SKM-1 treated with dmso at 0.1 percent for 144 hours (cell line): ENCODE results near the gene FOXP2.
"Not testable (repeated sequence)": the region's sequence is repeated elsewhere in the genome, so short reads cannot be mapped to it uniquely, and the experiment has no call there.

ENCODE experiments used
- DNase-seq: peaks from one replicate; lab custom pipeline; 2025; ENCODE audit not compliant: unreplicated experiment; lab: John Stamatoyannopoulos, UW

Gene FOXP2

DNA sequence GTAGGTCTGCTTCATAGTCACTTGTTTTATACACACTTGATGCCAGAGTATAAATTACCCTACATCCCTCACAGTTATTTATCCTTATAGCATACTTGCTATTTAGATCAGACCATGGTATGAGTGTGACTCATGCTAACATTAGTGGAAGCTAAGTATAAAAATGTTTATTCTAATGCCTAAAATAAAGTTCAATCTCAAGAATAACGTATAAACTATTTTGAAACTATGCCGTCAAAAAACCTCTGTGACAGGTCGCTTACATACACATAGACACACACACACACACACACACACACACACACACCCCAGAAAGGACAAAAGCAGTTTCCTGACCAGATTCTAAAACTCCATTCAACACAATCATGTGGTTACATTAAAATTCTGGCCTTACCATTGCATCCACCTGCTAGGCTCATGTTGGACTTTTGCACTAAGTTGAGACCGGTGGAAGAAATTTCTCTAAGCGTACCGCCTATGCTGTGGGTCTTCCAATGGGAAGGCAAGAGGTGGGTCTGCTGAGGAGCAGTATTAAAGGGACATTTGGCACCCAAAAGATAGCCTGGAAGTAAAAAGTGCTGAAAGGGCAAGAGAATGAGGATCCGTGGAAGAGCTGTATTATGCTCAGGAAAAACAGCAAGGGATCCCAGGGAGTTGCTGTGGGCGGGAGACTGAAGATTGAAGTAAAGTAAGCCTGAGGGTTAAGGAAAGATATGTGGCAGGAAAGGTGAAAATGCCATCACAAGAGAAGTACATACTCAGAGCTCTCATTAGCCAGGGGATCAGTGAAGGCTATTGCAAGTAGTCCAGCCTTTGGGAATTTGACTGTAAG, 5.0 kb downstream of the FOXP2 start:
- DNase-seq, result no peak

DNA sequence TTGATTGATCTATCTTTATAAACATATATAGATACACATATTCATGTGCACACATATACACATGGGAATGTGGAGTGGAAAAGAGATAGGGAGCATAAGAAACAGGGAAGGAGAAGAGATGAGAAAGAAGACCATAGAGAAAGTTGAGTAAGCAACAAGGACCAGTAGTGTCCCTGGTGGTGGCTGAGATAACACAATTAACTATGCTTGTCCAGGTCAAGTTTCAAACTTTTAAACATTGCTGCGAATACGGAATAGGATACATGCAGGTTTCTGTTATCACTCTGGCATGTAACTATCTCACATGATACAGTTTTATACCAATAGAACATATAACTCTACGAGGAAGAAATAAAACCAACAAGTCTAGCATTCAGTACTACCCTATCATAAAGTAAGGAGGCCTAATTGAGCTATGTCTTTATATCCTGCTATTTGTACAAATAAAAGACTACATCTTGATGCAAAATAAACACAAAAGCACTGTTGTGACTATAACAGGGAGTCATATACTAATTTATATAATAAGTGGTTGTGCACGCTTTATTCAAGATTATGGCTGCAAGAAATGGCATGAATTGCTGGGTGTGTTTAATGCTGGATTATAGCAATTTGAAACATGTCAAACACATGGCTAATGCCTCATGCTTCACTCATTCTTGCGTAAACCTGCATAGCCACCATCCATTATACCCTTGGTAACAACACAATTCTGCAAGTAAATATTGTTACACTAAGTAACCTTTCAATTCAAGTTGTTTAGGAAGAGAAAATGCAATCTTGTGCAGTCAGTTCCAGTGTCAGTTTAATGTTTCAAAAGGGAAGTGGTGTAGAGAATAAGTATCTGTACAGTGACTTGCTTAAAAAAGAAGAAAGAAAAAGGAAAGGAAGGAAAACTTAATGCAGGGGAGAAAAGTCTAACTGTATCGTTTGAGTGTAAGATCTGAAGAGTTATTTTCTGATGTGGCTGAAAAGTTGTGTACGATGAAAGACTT, 8.2 kb downstream of the FOXP2 start:
- DNase-seq, result peak; percentile 10

GRCh38 chr7:114426382-114426781, 11.8 kb downstream of the FOXP2 start:
- no peak for DNase-seq

DNA sequence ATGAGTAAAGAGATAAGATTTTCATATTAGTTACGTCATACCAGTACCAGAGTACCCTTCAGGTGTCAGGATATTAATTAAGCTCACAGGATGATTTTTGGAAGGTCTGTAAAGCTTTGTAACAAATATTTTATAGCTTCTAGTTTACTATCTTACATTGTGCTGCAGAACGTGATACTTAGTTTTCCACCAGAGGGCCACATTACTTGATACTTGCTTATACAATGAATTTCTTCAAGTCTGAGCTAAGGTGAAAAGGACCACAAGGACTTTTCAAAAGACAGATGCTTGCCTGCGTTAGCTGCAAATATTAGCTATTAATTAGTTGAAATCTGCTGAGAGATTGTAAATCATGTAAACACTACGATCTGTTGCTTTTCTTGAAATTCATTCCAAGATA, 12.2 kb downstream of the FOXP2 start:
- DNase-seq, result no peak

- no peak for DNase-seq
These were observed 13.6 kb downstream of the FOXP2 start for GRCh38 chr7:114428211-114428610.

- no peak for DNase-seq
These were observed 16.6 kb downstream of the FOXP2 start for GRCh38 chr7:114431189-114431588.

DNA sequence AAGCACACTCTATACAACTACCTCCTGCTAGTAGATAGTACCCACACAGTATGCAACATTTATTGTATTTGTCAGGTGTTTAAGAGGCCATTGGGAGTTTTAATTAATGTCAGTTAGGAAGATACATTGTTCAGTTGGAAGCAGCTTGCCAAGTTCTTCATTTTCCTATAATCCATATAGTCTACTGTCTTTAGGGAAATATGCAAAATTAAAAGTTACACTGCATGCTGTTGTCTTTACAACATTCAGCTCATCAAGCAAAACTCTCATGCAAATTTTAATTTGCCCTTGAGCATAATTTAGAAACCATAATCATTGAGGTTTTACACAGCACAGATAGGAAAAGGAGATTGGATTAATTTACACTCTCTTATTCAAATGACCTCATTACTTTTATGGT, 17.4 kb downstream of the FOXP2 start:
- DNase-seq, result no peak

GRCh38 chr7:114432703-114433102, 18.1 kb downstream of the FOXP2 start:
- no peak for DNase-seq

GRCh38 chr7:114439581-114439980, 25.0 kb downstream of the FOXP2 start:
- DNase-seq, result no peak

DNA sequence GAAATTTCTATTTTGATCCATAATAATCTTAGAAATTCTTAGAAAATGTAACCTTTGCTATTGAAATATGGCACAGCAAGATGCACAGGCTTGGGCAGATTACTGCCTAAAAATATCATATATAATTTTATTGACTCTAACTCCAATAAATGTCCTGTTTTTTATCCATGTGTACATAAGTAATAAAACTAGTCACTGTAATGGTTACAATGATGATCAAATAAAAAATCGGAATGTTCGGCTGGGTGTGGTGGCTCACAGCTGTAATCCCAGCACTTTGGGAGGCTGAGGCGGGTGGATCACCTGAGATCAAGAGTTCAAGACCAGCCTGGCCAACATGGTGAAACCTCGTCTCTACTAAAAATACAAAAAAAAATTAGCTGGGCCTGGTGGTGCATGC, 26.3 kb downstream of the FOXP2 start:
- not testable (repeated sequence) for DNase-seq

DNA sequence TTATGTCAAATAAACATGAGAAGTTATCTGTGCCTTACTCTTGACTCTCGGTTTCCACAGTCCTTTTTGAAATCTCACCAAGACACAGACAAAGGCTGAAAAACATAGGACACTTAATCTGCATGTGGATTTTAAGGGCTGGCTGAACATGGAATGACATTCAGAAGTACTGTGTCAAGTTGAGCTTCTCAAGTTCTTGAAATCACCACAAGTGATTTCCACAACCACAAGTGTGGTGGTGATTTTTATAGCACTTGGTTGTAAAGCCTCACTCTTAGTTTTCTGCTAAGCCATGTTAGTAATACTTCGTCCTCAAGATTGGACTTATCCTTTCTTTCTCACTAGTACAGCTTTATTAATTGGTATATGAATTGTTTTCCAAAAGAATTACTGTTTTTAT, 29.6 kb downstream of the FOXP2 start:
- DNase-seq, result no peak

GRCh38 chr7:114450431-114450830, 35.8 kb downstream of the FOXP2 start:
- DNase-seq, result no peak

DNA sequence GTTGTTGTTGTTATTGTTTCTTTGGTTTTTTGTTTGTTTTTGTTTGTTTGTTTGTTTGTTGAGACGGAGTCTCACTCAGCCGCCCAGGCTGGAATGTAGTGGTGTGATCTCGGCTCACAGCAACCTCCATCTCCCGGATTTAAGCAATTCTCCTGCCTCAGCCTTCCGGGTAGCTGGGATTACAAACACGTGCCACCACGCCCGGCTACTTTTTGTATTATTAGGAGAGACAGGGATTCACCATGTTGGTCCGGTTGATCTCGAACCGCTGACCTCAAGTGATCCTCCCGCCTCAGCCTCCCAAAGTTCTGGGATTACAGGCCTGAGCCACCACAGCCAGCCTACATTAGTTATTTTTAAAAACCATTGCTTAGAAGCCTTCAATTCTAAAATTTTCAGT, 45.0 kb downstream of the FOXP2 start:
- DNase-seq, result no peak

DNA sequence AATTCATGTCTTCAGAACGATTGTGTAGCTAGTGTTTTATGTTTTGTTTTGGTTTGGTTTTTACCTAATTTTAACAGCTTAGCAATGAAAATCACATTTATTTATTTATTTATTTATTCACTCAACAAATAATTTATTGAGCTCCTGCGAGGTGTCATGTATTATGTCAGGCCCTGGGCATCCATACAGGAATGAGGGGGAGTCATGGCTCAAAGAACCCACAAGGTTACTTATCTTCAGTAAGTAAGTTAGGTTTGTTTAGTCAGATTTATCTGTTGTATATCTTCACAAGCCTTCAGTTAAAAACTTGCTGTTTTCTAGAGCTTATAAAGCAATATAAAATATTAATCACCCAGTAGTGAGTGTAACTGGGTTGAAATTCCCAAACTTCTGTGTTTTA, 45.4 kb downstream of the FOXP2 start:
- no peak for DNase-seq

DNA sequence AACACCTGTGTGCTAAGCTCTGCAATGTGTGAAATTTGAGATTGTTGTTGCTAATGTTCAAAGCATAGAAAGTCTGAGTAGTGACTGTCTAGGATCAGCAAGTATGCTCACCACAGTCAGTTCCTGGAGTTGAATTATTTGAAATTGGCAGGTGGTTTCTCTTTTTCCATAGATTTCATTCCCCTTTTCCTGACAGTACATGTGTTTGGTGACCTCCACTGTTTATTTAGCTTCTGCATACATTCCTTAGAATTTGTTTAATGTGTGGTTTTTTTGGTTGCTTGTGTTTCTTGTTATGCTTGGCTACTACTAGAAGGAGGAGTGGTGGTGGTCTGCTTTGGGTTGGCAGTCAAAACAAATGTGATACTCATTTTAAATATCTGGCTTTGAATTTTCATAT, 52.3 kb downstream of the FOXP2 start:
- no peak for DNase-seq

- DNase-seq, result no peak
These were observed 54.2 kb downstream of the FOXP2 start for GRCh38 chr7:114468844-114469243.

DNA sequence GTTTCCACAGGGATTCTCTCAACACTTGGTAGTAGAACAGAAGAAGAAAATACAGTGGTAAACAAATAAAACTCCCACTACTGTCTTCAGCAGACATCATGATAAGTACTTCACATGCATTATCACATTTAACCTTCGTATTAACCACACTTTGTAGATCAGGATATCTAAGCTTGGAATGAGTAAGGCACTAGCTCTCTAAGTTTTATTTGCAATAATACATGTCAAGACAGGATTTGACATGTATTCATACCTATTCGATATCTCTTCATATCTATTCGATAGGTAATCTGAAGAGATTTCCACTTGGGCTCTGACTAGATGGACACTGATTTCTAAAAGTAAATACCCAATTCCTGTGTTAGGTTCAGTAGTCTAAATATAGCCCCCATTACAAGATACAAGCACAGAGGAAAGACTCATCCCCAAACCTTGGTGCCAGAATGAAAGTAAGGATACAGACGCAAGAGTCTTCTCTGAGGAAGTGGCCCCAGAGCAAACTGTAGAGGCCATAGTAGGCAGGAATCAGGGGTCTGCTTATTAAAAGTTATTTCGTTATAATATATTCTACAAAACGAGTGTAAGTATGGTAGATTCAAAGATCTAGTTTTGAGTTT, 58.4 kb downstream of the FOXP2 start:
- no peak for DNase-seq

DNA sequence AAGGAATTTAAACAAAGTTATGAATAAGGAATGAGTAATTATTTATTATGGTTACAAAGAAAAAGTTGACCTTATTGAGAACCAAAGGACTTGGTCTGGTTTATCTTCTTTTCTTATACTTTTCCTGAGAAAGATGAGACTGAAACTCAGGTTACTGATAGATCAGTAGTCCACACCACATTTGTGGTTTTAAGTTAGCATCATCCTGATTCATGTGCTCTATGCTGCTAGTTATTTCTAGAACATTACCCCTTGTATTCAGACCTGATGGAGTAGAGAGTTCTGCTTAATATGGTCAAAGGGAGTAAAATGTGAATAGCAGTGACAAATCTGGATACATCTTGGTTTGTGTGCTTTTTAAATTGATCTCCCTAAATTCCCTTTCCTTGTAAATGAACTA, 63.8 kb downstream of the FOXP2 start:
- no peak for DNase-seq

DNA sequence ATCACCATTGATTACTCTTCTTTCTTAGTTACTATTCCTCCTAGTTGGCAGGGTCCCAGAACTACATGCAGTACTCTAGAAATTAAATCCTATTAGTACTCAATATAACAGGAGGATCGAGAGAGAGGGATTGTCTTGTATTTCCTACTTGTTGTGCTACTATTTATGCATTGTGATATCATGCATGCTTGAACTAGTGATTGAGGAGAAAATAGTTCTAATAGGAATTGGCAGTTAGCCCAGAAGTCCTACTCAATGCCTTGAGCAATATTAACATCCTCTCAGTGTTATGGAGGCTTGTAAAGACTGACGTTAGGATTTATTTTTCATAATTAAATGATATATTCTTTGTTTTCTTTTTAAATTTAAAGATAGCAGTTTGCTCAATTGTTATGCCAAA, 67.4 kb downstream of the FOXP2 start:
- DNase-seq, result no peak

DNA sequence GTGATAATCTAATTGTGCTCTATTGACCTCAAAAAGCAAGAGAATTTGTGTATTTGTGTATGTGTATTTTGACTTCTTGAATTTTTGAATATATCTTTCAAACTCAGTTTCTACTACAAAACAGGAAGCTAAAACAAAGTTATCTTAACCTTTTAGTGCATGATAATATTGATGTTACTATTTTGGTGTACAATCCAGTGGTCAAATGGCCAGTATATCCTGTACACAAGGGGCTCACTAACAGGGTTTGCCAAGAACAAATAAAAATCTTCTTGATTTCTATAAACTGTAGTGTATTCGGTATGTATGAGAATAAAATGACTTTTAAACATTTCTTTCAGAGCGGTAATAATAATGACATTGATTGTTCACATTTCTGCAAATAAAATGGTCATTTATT, 69.6 kb downstream of the FOXP2 start:
- DNase-seq, result no peak

DNA sequence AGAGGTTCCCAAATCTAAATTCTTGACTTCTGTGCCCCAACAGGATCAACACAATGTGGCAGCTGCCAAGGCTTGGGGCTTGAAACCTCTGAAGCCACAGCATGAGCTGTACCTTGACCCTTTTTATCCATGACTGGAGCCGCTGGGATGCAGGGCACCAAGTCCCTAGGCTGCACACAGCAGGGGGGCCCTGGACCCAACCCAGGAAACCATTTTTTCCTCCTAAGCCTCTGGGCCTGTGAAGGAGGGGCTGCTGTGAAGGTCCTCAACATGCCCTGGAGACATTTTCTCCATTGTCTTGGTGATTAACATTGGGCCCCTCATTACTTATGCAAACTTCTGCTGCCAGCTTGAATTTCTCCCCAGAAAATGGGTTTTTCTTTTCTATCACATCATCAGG, 72.6 kb downstream of the FOXP2 start:
- DNase-seq, result no peak

DNA sequence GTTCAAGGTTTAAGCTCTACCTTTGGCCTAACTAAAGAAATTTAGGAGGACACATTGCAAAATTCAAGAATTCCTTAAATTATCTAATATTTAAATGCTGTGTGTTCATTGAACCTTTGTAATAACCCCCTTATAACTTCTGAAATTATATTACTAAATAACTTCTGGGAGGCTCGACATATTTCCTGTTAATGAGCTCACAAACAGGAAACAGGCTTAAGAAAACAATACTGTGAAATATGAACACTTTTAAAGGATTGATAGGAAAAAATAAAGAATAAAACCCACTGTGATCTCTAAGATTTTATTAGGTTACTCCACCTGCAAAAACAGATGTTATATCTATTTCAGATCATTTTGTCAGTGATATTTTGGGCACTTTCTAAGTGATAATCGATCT, 74.1 kb downstream of the FOXP2 start:
- no peak for DNase-seq
